ENCODE measurements around the gene DYRK2.

- TF ChIP-seq EZH2 (IDR thresholded peaks at IDR 0.05; ENCODE audit: insufficient read depth, poor library complexity, severe bottlenecking) = no peak
- no peak for TF ChIP-seq EZH2phosphoT487 (IDR thresholded peaks at IDR 0.05; ENCODE audit: insufficient read depth, low read depth)
These were observed 9.9 kb downstream of the DYRK2 start for GRCh38 chr12:67658486-67658885.

Data from GM23248 (cell line).